ENCODE measurements around the gene CYP4F11. TPM values are rescaled to one million over a fixed set of nuclear protein-coding genes. Genes with fewer than 3 reads are reported as not detected.

CYP4F11 gene
- polyA plus RNA-seq, 2 donors, result 4.9 to 11.9 TPM

- Histone ChIP-seq H3K9me3 (ENCODE audit: control insufficient read depth in 2 of 2, insufficient read depth in 1 of 2, low read depth in 1 of 2, low read length in 1 of 2) (peaks cover 0 to 1% of the 10 kb centered on the region in 2 donors), H3K4me1 (ENCODE audit: control insufficient read depth in 2 of 2, insufficient read depth in 2 of 2, low read length in 1 of 2) (peaks cover 0 to 8% of the 10 kb centered on the region in 2 donors), H3K36me3 (ENCODE audit: control insufficient read depth in 2 of 2, insufficient read depth in 2 of 2, low read length in 1 of 2) (peaks cover 0 to 15% of the 10 kb centered on the region in 2 donors), H3K27me3 (ENCODE audit: control insufficient read depth in 1 of 2, insufficient read depth in 2 of 2, low read length in 2 of 2) (no peaks in the 10 kb centered on the region), H3K4me3 (ENCODE audit: low read depth in 1 of 2, low read length in 2 of 2) (no peak overlapping the region), H3K27ac (ENCODE audit: low read depth in 2 of 2, low read length in 1 of 2) (no peak overlapping the region)
- WGBS, 2 donors, result 86 to 88% methylated on average over 3 of the region's 3 CpGs
Observed at GRCh38 chr19:15928321-15928720, 6.0 kb downstream of the CYP4F11 start.

DNA sequence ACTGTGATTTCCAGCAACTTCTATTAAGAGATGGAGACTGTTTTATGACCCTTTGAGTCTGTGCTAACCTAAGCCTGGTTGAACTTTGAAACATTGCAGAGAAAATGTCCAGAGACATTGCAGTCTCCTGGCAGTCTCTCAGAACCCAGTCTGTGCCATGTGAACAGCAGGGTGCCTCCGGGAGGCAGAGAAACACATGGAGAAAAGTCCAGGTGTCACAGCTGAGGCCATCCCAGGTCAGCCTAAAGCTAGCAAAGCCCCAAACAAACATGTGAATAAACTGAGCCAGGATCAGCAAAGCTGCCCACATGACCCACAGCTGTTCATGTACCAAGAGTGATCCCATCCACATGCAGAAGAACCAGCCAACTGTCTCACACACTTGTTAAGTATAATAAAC lies 7.8 kb downstream of the CYP4F11 start:
- Histone ChIP-seq H3K27ac (ENCODE audit: low read depth in 2 of 2, low read length in 1 of 2) (no peak overlapping the region), H3K4me3 (ENCODE audit: low read depth in 1 of 2, low read length in 2 of 2) (no peak overlapping the region), H3K9me3 (ENCODE audit: control insufficient read depth in 2 of 2, insufficient read depth in 1 of 2, low read depth in 1 of 2, low read length in 1 of 2) (peaks cover 0 to 1% of the 10 kb centered on the region in 2 donors), H3K4me1 (ENCODE audit: control insufficient read depth in 2 of 2, insufficient read depth in 2 of 2, low read length in 1 of 2) (peaks cover 0 to 8% of the 10 kb centered on the region in 2 donors), H3K36me3 (ENCODE audit: control insufficient read depth in 2 of 2, insufficient read depth in 2 of 2, low read length in 1 of 2) (peaks cover 0 to 18% of the 10 kb centered on the region in 2 donors), H3K27me3 (ENCODE audit: control insufficient read depth in 1 of 2, insufficient read depth in 2 of 2, low read length in 2 of 2) (no peaks in the 10 kb centered on the region)
- 40 to 53% methylated on average over 1 of the region's 1 CpG for WGBS, 2 donors

DNA sequence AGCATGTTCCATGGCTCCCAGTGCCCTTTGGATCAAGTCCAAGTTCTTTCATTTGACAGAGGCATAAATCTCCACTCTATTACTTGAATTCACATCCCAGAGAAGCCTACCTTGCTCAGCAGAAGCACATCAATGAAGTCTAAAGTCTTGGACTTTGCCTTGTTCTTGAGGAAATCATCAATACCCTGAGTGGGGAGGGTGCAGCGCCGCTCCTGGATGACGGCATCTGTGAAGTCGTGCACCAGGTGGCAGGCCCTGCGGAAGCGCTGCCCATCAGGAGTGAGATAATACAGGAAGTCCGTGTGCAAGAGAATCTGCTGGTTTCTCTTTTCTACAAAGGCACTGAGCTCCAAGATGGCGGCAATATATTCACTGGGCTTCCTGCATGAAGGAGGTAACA lies 10.6 kb downstream of the CYP4F11 start:
- Histone ChIP-seq H3K4me3 (ENCODE audit: low read depth in 1 of 2, low read length in 2 of 2) (no peak overlapping the region), H3K27me3 (ENCODE audit: control insufficient read depth in 1 of 2, insufficient read depth in 2 of 2, low read length in 2 of 2) (no peaks in the 10 kb centered on the region), H3K27ac (ENCODE audit: low read depth in 2 of 2, low read length in 1 of 2) (no peak overlapping the region), H3K9me3 (ENCODE audit: control insufficient read depth in 2 of 2, insufficient read depth in 1 of 2, low read depth in 1 of 2, low read length in 1 of 2) (peaks cover 0 to 1% of the 10 kb centered on the region in 2 donors), H3K4me1 (ENCODE audit: control insufficient read depth in 2 of 2, insufficient read depth in 2 of 2, low read length in 1 of 2) (peaks cover 0 to 2% of the 10 kb centered on the region in 2 donors), H3K36me3 (ENCODE audit: control insufficient read depth in 2 of 2, insufficient read depth in 2 of 2, low read length in 1 of 2) (peaks cover 0 to 6% of the 10 kb centered on the region in 2 donors)
- 78 to 90% methylated on average over 8 of the region's 8 CpGs for WGBS, 2 donors

GRCh38 chr19:15922021-15922420 lies 12.3 kb downstream of the CYP4F11 start:
- H3K4me3 ChIP-seq (ENCODE audit: low read depth in 1 of 2, low read length in 2 of 2), result no peak overlapping the region
- peaks cover 0 to 1% of the 10 kb centered on the region in 2 donors for H3K9me3 ChIP-seq (ENCODE audit: control insufficient read depth in 2 of 2, insufficient read depth in 1 of 2, low read depth in 1 of 2, low read length in 1 of 2)
- H3K27ac ChIP-seq (ENCODE audit: low read depth in 2 of 2, low read length in 1 of 2), result no peak overlapping the region
- H3K36me3 ChIP-seq (ENCODE audit: control insufficient read depth in 2 of 2, insufficient read depth in 2 of 2, low read length in 1 of 2), result peaks cover 0 to 8% of the 10 kb centered on the region in 2 donors
- 57 to 70% methylated on average over 4 of the region's 4 CpGs for WGBS, 2 donors
- H3K27me3 ChIP-seq (ENCODE audit: control insufficient read depth in 1 of 2, insufficient read depth in 2 of 2, low read length in 2 of 2), result no peaks in the 10 kb centered on the region
- peaks cover 0 to 2% of the 10 kb centered on the region in 2 donors for H3K4me1 ChIP-seq (ENCODE audit: control insufficient read depth in 2 of 2, insufficient read depth in 2 of 2, low read length in 1 of 2)

DNA sequence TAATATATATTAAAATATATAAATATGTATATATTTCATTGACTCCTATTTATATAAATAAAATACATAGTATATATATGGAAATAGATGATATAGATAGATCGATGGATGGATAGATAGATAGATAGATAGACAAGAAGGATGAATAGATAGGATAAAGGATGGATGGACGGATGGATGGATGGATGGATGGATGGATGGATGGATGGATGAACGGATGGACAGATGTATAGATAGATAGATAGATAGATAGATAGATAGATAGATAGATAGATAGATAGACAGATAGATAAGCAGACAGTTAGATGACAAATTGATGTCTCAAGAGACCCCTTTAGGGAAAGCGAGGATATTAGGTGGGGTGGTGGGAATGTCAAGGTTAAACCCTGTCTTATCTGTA lies 15.1 kb downstream of the CYP4F11 start:
- H3K27ac ChIP-seq (ENCODE audit: low read depth in 2 of 2, low read length in 1 of 2), result no peak overlapping the region
- H3K9me3 ChIP-seq (ENCODE audit: control insufficient read depth in 2 of 2, insufficient read depth in 1 of 2, low read depth in 1 of 2, low read length in 1 of 2), result peaks cover 2 to 4% of the 10 kb centered on the region in 2 donors
- H3K4me3 ChIP-seq (ENCODE audit: low read depth in 1 of 2, low read length in 2 of 2), result no peak overlapping the region
- H3K36me3 ChIP-seq (ENCODE audit: control insufficient read depth in 2 of 2, insufficient read depth in 2 of 2, low read length in 1 of 2), result peaks cover 0 to 8% of the 10 kb centered on the region in 2 donors
- WGBS, 2 donors, result 82 to 85% methylated on average over 4 of the region's 4 CpGs
- H3K4me1 ChIP-seq (ENCODE audit: control insufficient read depth in 2 of 2, insufficient read depth in 2 of 2, low read length in 1 of 2), result no peaks in the 10 kb centered on the region
- H3K27me3 ChIP-seq (ENCODE audit: control insufficient read depth in 1 of 2, insufficient read depth in 2 of 2, low read length in 2 of 2), result no peaks in the 10 kb centered on the region

DNA sequence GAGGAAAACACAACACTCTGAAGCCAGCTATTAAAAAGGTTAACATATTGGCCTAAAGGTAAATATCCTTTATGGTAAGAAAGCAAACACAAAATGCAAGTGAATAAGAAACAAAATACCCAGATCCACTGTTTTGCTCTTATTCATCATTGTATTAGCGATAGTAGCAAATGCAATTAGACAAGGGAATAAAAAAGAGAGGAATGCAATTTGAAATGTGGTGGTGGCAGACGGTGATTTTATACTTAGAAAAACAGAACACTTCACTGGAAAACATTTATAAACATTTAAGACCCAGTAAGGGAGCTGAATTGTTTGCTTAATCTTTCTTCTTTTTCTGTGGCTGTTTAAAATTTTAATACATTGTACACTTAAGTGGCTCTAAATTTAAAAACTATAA lies 19.2 kb downstream of the CYP4F11 start:
- Histone ChIP-seq H3K4me3 (ENCODE audit: low read depth in 1 of 2, low read length in 2 of 2) (no peak overlapping the region), H3K9me3 (ENCODE audit: control insufficient read depth in 2 of 2, insufficient read depth in 1 of 2, low read depth in 1 of 2, low read length in 1 of 2) (peaks cover 2 to 4% of the 10 kb centered on the region in 2 donors)
- 94 to 95% methylated on average over 2 of the region's 2 CpGs for WGBS, 2 donors

DNA sequence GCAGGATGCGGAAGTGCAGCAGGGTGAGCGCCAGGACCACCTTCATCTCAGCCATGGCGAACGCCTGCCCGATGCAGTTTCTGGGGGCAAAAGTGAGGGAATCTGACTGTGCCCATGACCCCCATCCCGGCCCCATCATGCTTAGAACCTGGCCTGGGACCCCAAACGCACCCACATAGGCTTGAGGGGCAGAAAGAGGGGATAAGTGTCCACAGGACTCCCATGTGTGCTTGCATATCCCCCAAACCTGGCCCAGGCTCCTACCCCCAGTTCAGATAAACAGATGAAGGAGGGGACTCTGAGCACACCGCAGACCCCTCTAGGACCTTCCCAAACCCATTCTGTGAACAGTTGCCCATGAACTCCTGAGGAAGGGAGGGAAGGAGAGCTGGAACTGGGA lies 20.5 kb downstream of the CYP4F11 start:
- H3K36me3 ChIP-seq (ENCODE audit: control insufficient read depth in 2 of 2, insufficient read depth in 2 of 2, low read length in 1 of 2), result peaks cover 0 to 7% of the 10 kb centered on the region in 2 donors
- 86 to 91% methylated on average over 7 to 8 of the region's 8 CpGs for WGBS, 2 donors
- no peaks in the 10 kb centered on the region for H3K27me3 ChIP-seq (ENCODE audit: control insufficient read depth in 1 of 2, insufficient read depth in 2 of 2, low read length in 2 of 2)
- no peak overlapping the region for H3K4me3 ChIP-seq (ENCODE audit: low read depth in 1 of 2, low read length in 2 of 2)
- peaks cover 2 to 4% of the 10 kb centered on the region in 2 donors for H3K9me3 ChIP-seq (ENCODE audit: control insufficient read depth in 2 of 2, insufficient read depth in 1 of 2, low read depth in 1 of 2, low read length in 1 of 2)
- no peak overlapping the region for H3K27ac ChIP-seq (ENCODE audit: low read depth in 2 of 2, low read length in 1 of 2)
- H3K4me1 ChIP-seq (ENCODE audit: control insufficient read depth in 2 of 2, insufficient read depth in 2 of 2, low read length in 1 of 2), result no peaks in the 10 kb centered on the region

More for the DNA sequence above, 19.2 kb downstream of the CYP4F11 start:
- H3K36me3 ChIP-seq (ENCODE audit: control insufficient read depth in 2 of 2, insufficient read depth in 2 of 2, low read length in 1 of 2), result peaks cover 0 to 7% of the 10 kb centered on the region in 2 donors
- no peaks in the 10 kb centered on the region for H3K4me1 ChIP-seq (ENCODE audit: control insufficient read depth in 2 of 2, insufficient read depth in 2 of 2, low read length in 1 of 2)
- no peak overlapping the region for H3K27ac ChIP-seq (ENCODE audit: low read depth in 2 of 2, low read length in 1 of 2)
- H3K27me3 ChIP-seq (ENCODE audit: control insufficient read depth in 1 of 2, insufficient read depth in 2 of 2, low read length in 2 of 2), result no peaks in the 10 kb centered on the region

GRCh38 chr19:15913384-15913783 lies 20.9 kb downstream of the CYP4F11 start:
- Histone ChIP-seq H3K4me3 (ENCODE audit: low read depth in 1 of 2, low read length in 2 of 2) (no peak overlapping the region), H3K36me3 (ENCODE audit: control insufficient read depth in 2 of 2, insufficient read depth in 2 of 2, low read length in 1 of 2) (peaks cover 0 to 7% of the 10 kb centered on the region in 2 donors), H3K9me3 (ENCODE audit: control insufficient read depth in 2 of 2, insufficient read depth in 1 of 2, low read depth in 1 of 2, low read length in 1 of 2) (peaks cover 2 to 4% of the 10 kb centered on the region in 2 donors), H3K27ac (ENCODE audit: low read depth in 2 of 2, low read length in 1 of 2) (no peak overlapping the region), H3K4me1 (ENCODE audit: control insufficient read depth in 2 of 2, insufficient read depth in 2 of 2, low read length in 1 of 2) (no peaks in the 10 kb centered on the region), H3K27me3 (ENCODE audit: control insufficient read depth in 1 of 2, insufficient read depth in 2 of 2, low read length in 2 of 2) (no peaks in the 10 kb centered on the region)
- 54 to 77% methylated on average over 6 of the region's 6 CpGs for WGBS, 2 donors

- H3K4me1 ChIP-seq (ENCODE audit: control insufficient read depth in 2 of 2, insufficient read depth in 2 of 2, low read length in 1 of 2), result no peaks in the 10 kb centered on the region
- H3K36me3 ChIP-seq (ENCODE audit: control insufficient read depth in 2 of 2, insufficient read depth in 2 of 2, low read length in 1 of 2), result peaks cover 0 to 5% of the 10 kb centered on the region in 2 donors
- no peak overlapping the region for H3K27ac ChIP-seq (ENCODE audit: low read depth in 2 of 2, low read length in 1 of 2)
- WGBS, 2 donors, result 9 to 24% methylated on average over 35 to 44 of the region's 44 CpGs
- peaks cover 2 to 4% of the 10 kb centered on the region in 2 donors for H3K9me3 ChIP-seq (ENCODE audit: control insufficient read depth in 2 of 2, insufficient read depth in 1 of 2, low read depth in 1 of 2, low read length in 1 of 2)
- no peak overlapping the region for H3K4me3 ChIP-seq (ENCODE audit: low read depth in 1 of 2, low read length in 2 of 2)
- H3K27me3 ChIP-seq (ENCODE audit: control insufficient read depth in 1 of 2, insufficient read depth in 2 of 2, low read length in 2 of 2), result no peaks in the 10 kb centered on the region
Observed at GRCh38 chr19:15911599-15912235, 22.6 kb downstream of the CYP4F11 start.

DNA sequence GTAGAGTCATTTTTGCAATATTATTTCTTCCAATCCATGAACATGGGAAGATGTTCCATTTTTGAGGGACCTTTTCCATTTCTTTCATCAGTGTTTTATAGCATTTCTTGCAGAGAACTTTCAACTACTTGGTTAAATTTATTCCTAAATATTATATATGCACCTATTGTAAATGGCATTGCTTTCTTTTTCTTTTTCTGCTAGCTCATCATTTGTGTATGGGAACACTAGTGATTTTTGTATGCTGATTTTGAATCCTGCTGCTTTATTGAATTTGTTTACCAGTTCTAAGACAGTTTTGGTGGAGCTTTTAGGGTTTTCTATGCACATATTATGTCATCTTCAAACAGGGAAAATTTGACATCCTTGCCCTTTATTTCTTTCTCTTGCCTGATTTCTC lies 29.3 kb downstream of the CYP4F11 start:
- Histone ChIP-seq H3K27me3 (ENCODE audit: control insufficient read depth in 1 of 2, insufficient read depth in 2 of 2, low read length in 2 of 2) (no peaks in the 10 kb centered on the region), H3K9me3 (ENCODE audit: control insufficient read depth in 2 of 2, insufficient read depth in 1 of 2, low read depth in 1 of 2, low read length in 1 of 2) (no peaks in the 10 kb centered on the region), H3K4me3 (ENCODE audit: low read depth in 1 of 2, low read length in 2 of 2) (no peak overlapping the region), H3K36me3 (ENCODE audit: control insufficient read depth in 2 of 2, insufficient read depth in 2 of 2, low read length in 1 of 2) (no peaks in the 10 kb centered on the region), H3K4me1 (ENCODE audit: control insufficient read depth in 2 of 2, insufficient read depth in 2 of 2, low read length in 1 of 2) (peaks cover 0 to 2% of the 10 kb centered on the region in 2 donors), H3K27ac (ENCODE audit: low read depth in 2 of 2, low read length in 1 of 2) (no peak overlapping the region)

Measured in esophagus (tissue), 2 donors.